ENCODE measurements around the gene CPAMD8. TPM values are rescaled to one million over a fixed set of nuclear protein-coding genes. Genes with fewer than 3 reads are reported as not detected.

The CPAMD8 gene
- 0.26 and 0.28 TPM in 2 replicates for total RNA-seq

GRCh38 chr19:17026706-17027534, at the start of gene CPAMD8:
TSS of gene CPAMD8 (minus strand) at chr19:17026810. CDS start at chr19:17026642, 168 bp downstream.
- DNase-seq (ENCODE audit: low read depth, low spot score), result no peak

GRCh38 chr19:17075864-17076542, 49.4 kb upstream of the CPAMD8 start:
- DNase-seq (ENCODE audit: low read depth, low spot score), result no peak

- DNase-seq (ENCODE audit: low read depth, low spot score), result peak; percentile 99
Observed at GRCh38 chr19:17075035-17075863, 48.6 kb upstream of the CPAMD8 start, which contains the start of the genes HAUS8 and MYO9B. TSS of gene HAUS8 (minus strand) at chr19:17075452. CDS start at chr19:17075422, 30 bp downstream. TSS of gene MYO9B (plus strand) at chr19:17075777. CDS start at chr19:17101718, 25,941 bp downstream.

DNA sequence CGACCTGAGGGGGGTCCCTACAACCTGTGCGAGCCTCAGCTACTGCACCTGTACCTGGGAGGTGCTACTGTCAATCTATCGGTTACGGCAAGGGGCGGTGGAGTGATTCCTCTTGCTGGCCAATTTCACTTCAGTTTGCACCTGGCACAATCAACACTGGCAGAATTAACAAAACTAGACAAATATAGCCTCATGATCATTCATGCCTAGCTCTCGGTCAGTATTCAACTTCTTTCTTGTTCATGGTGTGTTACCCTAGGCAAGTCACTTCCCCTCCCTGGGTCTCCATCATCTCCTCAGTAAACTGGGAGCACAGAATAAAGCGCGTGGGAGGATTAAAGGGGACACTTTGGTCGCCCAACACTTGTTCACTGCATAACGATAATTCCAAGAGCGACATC, 48.0 kb upstream of the CPAMD8 start:
- DNase-seq (ENCODE audit: low read depth, low spot score), result no peak

DNA sequence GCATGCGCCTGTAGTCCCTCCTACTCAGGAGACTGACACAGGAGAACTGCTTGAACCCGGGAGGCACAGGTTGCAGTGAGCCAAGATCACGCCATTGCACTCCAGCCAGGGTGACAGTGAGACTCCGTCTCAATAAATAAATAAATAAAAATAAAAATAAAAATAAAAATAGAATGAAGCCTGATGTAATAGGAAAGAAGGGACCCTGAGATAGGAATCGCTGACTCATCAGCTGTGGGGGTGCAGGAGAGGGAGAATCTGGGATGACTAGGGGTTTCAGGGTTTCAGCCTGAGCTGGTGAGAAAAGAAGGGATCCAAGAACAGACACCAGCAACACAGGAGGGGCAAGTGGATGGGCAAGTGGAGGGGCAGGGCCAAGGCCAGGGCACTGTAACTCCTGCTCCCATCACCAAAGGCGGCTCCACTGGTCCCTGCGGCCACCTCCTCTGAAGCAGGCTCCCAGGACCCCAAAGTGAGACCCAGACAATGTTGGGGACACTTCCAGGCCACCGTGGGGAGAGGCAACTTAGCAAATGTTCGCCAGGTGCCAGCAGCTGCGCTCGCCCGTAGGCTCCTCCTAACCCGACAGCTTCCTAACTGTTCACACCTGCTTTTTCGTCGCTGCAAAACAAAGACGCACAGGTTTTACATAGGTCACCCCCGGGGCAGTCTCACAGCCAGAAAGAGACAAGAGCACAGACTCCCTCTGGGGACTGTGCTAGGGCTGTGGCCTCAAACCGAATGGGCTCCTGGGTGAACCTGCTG, 47.4 kb upstream of the CPAMD8 start:
- DNase-seq (ENCODE audit: low read depth, low spot score), result no peak

- DNase-seq (ENCODE audit: low read depth, low spot score), result no peak
Observed at GRCh38 chr19:17070912-17071311, 44.3 kb upstream of the CPAMD8 start.

- DNase-seq (ENCODE audit: low read depth, low spot score), result no peak
Observed at GRCh38 chr19:17070421-17070820, 43.8 kb upstream of the CPAMD8 start.

GRCh38 chr19:17069193-17069592, 42.6 kb upstream of the CPAMD8 start:
- DNase-seq (ENCODE audit: low read depth, low spot score), result no peak

- no peak for DNase-seq (ENCODE audit: low read depth, low spot score)
Observed at GRCh38 chr19:17063428-17063827, 36.8 kb upstream of the CPAMD8 start.

- no peak for DNase-seq (ENCODE audit: low read depth, low spot score)
Observed at GRCh38 chr19:17061691-17062090, 35.1 kb upstream of the CPAMD8 start.

- DNase-seq (ENCODE audit: low read depth, low spot score), result no peak
Observed at GRCh38 chr19:17061205-17061604, 34.6 kb upstream of the CPAMD8 start.

- no peak for DNase-seq (ENCODE audit: low read depth, low spot score)
Observed at GRCh38 chr19:17060802-17061201, 34.2 kb upstream of the CPAMD8 start.

DNA sequence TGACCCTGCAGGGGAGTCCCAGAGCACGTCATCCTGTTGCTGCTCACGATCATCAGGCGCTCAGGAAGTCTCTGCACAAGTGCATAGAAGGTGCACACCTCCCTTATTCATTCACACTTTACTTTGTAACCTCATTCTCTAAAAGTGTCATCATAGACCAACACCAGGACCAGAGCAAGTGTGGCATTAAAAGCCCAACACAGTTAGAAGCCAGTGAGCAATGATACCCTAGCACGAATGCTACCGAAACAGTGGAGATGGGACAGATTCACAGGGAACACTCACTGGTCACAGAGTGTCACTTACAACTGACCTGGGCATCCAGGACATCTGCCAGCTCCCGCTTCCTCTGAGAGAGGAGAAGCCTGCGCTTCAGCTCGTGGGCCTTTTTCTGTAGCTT, 31.6 kb upstream of the CPAMD8 start:
- no peak for DNase-seq (ENCODE audit: low read depth, low spot score)

- no peak for DNase-seq (ENCODE audit: low read depth, low spot score)
Observed at GRCh38 chr19:17055636-17056035, 29.0 kb upstream of the CPAMD8 start.

DNA sequence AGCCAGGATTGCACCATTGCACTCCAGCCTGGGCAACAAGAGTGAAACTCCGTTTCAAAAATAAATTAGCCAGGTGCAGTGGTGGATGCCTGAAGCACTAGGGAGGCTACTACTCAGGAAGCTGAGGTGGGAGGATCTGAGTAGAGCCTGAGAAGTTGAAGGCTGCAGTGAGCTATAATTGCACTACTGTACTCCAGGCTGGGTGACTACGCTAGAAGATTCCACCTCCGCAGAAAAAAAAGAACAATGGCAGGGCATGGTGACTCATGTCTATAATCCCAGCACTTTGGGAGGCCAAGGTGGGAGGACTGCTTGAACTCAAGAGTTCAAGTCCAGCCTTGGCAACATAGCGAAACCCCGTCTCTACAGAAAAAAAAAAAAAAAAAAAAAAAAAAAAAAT, 28.1 kb upstream of the CPAMD8 start:
- DNase-seq (ENCODE audit: low read depth, low spot score), result no peak

DNA sequence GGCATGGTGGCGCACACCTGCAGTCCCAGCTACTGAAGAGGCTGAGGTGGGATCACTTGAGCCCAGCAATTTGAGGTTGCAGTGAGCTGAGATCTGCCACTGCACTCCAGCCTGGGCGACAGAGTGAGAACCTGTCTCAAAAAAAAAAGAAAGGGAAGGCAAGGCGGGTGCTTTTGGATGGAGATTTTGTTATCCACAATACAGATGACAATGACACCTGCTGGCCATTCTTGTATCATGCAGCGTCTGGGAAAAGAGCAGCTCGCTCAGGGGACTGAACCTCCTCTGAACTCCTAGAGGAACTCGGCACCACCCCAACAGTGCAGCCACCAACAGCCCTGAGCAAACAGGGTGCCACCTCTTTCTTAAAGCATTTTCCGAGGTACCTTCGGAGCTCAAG, 25.8 kb upstream of the CPAMD8 start:
- no peak for DNase-seq (ENCODE audit: low read depth, low spot score)

DNA sequence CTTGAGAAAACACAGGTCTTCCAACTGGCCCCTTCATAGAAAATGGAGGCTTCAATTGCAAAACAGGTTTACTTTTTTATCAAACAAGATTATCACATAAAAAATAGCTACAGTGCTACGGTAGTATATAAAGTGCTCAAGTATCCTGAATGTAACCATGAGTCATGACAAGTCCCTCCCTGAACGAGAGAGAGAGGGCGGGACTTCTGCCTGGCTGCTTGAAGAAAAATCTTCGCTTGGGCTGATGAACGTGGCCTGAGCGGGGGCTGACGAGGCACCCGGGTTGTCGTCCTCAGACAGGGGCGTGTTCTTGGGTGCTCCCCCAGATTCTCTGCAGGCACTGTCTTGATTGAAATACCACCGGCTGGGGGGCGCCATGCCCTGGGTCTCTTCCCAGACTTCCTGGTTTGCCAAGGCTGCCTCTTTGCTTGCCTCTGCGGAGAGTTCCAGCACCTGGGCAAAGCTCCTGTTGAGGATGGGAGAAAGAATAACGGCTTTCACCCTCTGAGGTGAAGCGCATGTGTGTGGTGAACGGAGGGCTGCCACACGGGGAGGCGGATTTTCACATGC, 23.2 kb upstream of the CPAMD8 start:
- DNase-seq (ENCODE audit: low read depth, low spot score), result no peak

GRCh38 chr19:17048885-17049453, 22.4 kb upstream of the CPAMD8 start:
- DNase-seq (ENCODE audit: low read depth, low spot score), result no peak

- DNase-seq (ENCODE audit: low read depth, low spot score), result no peak
Observed at GRCh38 chr19:17045907-17046502, 19.4 kb upstream of the CPAMD8 start.

GRCh38 chr19:17043744-17044143, 17.1 kb upstream of the CPAMD8 start:
- no peak for DNase-seq (ENCODE audit: low read depth, low spot score)

Measured in pulmonary artery endothelial cell (primary cell).